IPS-NIHi11 (cell line): Measurements from ENCODE around the gene IL21R.
"Not testable (repeated sequence)": the region's sequence is repeated elsewhere in the genome, so short reads cannot be mapped to it uniquely, and the experiment has no call there.

Experiments used
- DNase-seq: peaks from one replicate; pipeline ENCODE4 v3.0.0; 2012; ENCODE audit warnings: mixed read lengths, low spot score

IL21R gene

DNA sequence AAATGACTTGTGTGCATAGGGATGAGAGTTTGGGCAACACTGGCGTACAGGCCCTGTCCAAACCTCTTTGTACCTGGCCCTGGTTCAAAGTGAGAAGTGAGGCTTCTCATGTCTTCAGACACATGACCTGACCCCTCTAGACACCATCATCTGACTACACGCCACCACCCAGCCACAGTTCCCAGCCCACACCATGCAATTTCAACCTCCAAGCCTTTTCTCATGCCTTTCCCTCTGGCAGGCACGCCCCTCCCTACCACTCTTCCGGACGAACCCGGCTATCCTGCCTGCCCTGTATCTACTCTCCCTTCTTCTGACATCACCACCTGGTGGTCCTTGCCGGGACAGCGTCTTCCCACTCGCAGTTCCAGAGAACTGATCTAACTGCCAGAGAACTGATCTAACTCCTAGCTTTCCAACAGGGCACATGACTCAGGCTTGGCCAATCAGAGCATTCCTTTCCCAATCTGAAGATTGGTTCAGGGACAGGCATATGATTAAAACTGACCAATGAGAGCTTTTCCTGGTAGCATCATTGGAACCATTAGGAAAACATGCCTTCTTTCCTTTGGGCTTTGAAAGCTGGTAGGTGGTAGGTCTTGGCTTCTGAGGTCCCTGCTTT is 27.1 kb upstream of the IL21R start:
- DNase-seq, result peak; percentile 93

DNA sequence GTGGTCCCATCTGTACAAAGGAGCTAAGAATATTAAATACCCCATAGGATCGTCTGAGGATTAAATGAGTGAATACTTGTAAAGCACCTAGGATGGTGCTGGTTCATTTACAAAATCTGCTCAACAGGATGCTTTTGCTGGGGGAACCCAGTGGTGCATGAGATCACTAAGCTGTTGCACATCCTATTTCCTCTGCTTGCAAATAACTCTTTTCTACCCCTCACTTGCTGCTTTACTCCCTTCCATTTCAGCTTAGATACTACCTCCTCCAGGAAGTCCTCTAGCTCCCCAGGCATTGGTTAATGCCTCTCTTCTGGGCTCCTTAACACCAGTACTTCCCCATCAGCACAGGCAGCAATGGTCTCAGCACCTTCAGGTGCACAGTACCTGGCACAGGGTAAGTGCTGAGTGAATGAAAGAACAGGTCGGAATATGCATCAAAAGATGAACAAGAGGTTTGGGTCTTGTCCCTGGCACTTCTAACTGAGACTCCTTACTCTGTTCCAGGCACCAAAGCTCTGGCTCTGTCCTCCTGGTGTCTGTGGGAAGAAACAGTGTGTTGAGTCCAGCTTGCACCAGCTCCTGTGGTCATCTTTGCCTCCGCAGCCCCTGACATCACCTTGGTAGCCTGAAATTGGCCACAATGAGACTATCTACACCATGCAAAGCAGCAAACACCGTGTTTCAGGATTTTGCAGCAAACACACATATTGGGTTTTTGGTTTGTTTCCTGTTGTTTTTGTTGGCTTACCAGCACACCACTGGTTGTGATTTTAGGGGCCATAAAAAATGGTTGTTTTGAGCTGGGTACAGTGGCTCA is 24.1 kb upstream of the IL21R start:
- no peak for DNase-seq

GRCh38 chr16:27378871-27379481 is 23.0 kb upstream of the IL21R start:
- DNase-seq, result no peak

- DNase-seq, result no peak
Measured at GRCh38 chr16:27379919-27380318, 22.1 kb upstream of the IL21R start.

- no peak for DNase-seq
Measured at GRCh38 chr16:27381236-27381635, 20.7 kb upstream of the IL21R start.

DNA sequence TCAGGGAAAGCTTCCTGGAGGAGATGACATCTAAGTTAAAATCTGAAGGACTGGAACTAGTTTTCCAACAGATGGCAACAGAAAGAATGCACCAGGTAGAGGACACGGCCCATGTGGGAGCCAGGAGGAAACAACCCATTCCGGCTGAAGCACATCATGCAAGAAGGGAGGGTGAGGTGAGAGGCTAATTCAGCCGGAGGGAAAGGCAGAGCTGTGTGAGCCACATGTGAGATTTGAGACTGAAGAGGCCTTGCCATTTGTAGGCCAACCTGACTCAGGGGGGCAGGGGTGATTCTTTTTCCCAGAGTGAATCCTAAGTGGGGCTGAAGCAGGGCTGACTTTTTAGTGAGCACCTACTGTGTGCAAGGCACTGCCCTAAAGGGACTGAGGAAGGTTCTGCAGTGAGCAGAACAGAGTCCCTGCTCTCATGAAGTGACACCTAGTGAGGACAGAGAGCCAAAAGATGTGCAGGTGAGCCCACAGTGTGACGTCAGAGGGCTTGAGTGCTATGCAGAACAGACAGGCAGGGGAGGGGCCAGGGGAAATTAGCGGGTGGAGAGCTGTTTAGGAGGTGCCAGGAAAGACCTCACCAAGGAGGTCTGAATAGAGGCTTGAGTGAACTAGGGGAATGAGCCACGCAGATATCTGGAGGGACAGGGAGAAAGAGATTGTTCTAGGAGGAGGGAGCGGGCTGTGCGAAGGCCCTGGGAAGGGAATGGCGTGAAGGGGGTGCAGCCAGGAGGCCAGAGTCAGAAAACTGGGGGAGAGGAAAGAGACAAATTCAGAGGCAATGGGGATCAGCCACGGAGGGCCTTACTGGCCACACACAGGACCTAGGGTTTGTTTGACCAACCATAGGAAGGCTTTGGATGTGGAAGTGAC is 19.8 kb upstream of the IL21R start:
- no peak for DNase-seq

GRCh38 chr16:27383556-27384243 is 18.3 kb upstream of the IL21R start:
- DNase-seq, result no peak

DNA sequence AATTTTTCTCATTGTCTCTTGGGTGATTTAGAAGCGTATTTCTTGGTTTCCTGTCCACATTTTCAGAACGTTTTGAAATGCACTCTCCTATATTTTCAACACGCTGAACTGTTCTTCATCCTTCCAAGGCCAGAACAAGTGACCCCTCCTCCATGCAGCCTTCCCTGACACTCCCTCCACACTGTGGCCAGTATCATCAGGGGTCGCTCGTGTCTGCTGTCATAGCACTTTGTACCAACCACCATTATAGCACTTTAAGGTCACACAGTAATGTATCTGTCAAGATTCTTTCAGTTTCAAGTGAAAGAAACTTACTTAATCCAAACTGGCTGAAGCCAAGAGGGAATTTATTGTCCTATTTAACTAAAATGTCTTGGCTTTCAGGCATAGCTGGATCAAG is 17.5 kb upstream of the IL21R start:
- DNase-seq, result no peak

- no peak for DNase-seq
Measured at GRCh38 chr16:27385398-27385797, 16.6 kb upstream of the IL21R start.

DNA sequence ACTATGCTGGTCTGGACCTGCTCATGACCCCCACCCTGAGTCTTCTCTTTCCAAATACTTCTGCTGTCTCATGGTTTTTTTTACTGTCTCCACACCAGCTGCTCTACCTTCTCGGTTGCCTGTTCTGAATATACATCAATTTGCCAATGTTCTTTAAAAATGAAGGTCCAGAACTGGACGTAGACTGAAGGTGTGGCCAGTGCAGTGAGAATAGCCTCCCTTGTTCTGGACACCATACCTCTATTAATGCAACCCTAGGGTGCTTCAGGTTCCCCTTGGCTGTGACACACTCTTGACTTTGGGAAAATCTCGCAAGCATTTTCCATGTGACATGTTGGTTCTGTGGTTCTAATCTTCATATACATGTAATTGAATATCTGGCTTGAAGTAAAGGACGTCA is 15.3 kb upstream of the IL21R start:
- DNase-seq, result no peak

- DNase-seq, result no peak
Measured at GRCh38 chr16:27387724-27388123, 14.2 kb upstream of the IL21R start.

GRCh38 chr16:27389272-27389961 is 12.6 kb upstream of the IL21R start:
- DNase-seq, result no peak

- DNase-seq, result no peak
Measured at GRCh38 chr16:27390151-27390550, 11.8 kb upstream of the IL21R start.

DNA sequence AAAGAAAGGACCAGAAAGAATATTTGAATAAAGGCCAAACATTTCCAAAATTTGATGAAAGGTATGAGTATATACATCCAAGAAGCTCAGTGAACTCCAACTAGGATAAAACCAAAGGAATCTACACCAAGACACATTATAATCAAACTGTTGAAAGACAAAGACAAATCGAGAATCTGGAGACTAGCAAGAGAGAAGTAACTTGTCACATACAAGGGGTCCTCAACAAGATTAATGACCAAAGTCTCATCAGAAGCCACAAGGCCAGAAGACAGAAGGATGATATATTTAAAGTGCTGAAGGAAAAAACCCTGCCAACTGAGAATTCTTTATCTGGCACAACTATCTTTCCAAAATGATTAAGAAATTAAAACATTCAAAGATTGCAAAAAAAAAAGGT is 9.3 kb upstream of the IL21R start:
- DNase-seq, result no peak

DNA sequence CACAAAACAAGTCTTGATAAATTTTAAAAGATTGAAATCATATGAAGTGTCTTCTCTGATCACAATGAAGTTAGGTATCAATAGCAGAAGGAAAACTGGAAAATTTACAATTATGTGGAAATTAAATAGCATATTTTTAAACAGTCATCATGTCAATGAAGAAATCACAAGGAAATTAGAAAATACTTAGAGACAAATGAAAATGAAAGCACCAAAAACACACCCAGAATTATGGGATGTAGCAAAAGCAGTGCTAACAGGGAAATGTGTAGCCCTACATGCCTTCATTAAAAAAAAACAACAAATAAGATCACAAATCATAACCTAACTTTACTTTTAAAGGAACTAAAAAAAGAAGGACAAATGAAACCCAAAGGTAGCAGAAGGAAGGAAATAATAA is 7.5 kb upstream of the IL21R start:
- DNase-seq, result no peak

GRCh38 chr16:27398341-27398893 is 3.6 kb upstream of the IL21R start:
- not testable (repeated sequence) for DNase-seq

DNA sequence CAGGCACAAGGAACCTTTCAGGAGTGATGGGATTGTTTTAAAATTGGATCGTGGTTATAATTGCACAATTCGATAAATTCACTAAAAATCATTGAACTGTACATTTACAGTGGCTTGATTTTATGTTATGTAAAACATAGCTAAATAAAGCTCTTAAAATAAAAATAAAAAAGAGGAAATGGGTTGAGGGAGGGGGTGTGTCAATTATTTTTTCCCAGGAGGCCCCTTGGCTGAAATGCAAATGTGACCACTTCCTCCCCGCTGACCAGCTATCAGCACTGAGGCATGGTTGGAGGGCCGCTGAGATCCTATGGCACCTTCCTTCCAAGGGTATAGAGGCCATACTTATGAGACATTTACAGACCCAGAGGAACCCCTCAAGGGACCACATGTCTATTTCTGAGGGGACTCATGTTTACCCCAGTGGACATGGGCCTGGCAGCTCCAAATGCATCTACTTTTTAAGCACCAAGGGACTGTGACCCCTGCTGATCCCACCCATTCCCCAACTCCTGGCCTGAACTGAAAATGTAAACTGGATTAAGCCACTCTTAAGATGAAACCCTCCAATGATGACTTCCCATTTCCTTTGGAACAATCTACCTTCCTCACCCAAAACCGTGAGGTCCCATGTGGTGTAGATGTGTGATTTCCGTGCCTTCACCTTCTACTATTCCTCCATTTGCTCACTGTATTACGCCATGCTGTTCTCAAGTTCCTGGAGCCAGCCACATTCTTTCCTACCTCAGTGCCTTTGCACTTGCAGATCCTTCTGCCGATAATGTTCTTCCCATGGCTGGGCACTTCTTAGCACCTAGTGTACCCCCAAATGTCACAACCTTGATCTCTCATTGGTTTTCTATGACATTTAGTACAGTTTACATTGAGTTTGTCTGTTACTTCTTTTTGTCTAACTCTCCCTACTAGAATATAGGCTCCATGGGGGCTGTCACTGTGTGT is 2.8 kb upstream of the IL21R start:
- no peak for DNase-seq

GRCh38 chr16:27399969-27400368 is 2.0 kb upstream of the IL21R start:
- no peak for DNase-seq

GRCh38 chr16:27400751-27401620 is 988 bp upstream of the IL21R start:
- no peak for DNase-seq
